Measurements from ENCODE around the gene RBM19. TPM values are rescaled to one million over a fixed set of nuclear protein-coding genes. Genes with fewer than 3 reads are reported as not detected.

Gene RBM19
- polyA plus RNA-seq, 4 donors, result 23.4 to 43.1 (median 33.5) TPM

GRCh38 chr12:113862590-113863454, 103.3 kb downstream of the RBM19 start:
- no peak for DNase-seq (ENCODE audit: low read depth in 4 of 4, low spot score in 2 of 4)

GRCh38 chr12:113861708-113862312, 104.3 kb downstream of the RBM19 start:
- no peak for DNase-seq (ENCODE audit: low read depth in 4 of 4, low spot score in 2 of 4)

- DNase-seq (ENCODE audit: low read depth in 4 of 4, low spot score in 2 of 4), result no peak
Measured at GRCh38 chr12:113860950-113861349, 105.2 kb downstream of the RBM19 start.

GRCh38 chr12:113860059-113860820, 105.9 kb downstream of the RBM19 start:
- no peak for DNase-seq (ENCODE audit: low read depth in 4 of 4, low spot score in 2 of 4)

GRCh38 chr12:113858841-113859386, 107.2 kb downstream of the RBM19 start:
- no peak for DNase-seq (ENCODE audit: low read depth in 4 of 4, low spot score in 2 of 4)

- DNase-seq (ENCODE audit: low read depth in 4 of 4, low spot score in 2 of 4), result no peak
Measured at GRCh38 chr12:113857371-113857770, 108.8 kb downstream of the RBM19 start.

- no peak for DNase-seq (ENCODE audit: low read depth in 4 of 4, low spot score in 2 of 4)
Measured at GRCh38 chr12:113855998-113856397, 110.1 kb downstream of the RBM19 start.

- no peak for DNase-seq (ENCODE audit: low read depth in 4 of 4, low spot score in 2 of 4)
Measured at GRCh38 chr12:113854385-113855142, 111.6 kb downstream of the RBM19 start.

- DNase-seq (ENCODE audit: low read depth in 4 of 4, low spot score in 2 of 4), result no peak
Measured at GRCh38 chr12:113853491-113853890, 112.6 kb downstream of the RBM19 start.

GRCh38 chr12:113852695-113853490, 113.2 kb downstream of the RBM19 start:
- DNase-seq (ENCODE audit: low read depth in 4 of 4, low spot score in 2 of 4), result no peak

- no peak for DNase-seq (ENCODE audit: low read depth in 4 of 4, low spot score in 2 of 4)
Measured at GRCh38 chr12:113852264-113852663, 113.9 kb downstream of the RBM19 start.

GRCh38 chr12:113850309-113851056, 115.6 kb downstream of the RBM19 start:
- no peak for DNase-seq (ENCODE audit: low read depth in 4 of 4, low spot score in 2 of 4)

GRCh38 chr12:113847856-113848255, 118.3 kb downstream of the RBM19 start:
- no peak for DNase-seq (ENCODE audit: low read depth in 4 of 4, low spot score in 2 of 4)

- no peak for DNase-seq (ENCODE audit: low read depth in 4 of 4, low spot score in 2 of 4)
Measured at GRCh38 chr12:113846883-113847755, 119.0 kb downstream of the RBM19 start.

- no peak for DNase-seq (ENCODE audit: low read depth in 4 of 4, low spot score in 2 of 4)
Measured at GRCh38 chr12:113845900-113846674, 120.0 kb downstream of the RBM19 start.

GRCh38 chr12:113844495-113845210, 121.5 kb downstream of the RBM19 start:
- DNase-seq (ENCODE audit: low read depth in 4 of 4, low spot score in 2 of 4), result no peak
